GM13976 (cell line): Measurements from ENCODE around the gene ERC2.

Experiments
- DNase-seq: peaks from one replicate; pipeline ENCODE4 v3.0.0; 2012; ENCODE audit warnings: low spot score
- CTCF ChIP-seq: IDR thresholded peaks from 2 replicates; pipeline ENCODE4 v1.5.1; 2012; ENCODE audit warnings: borderline replicate concordance, mild to moderate bottlenecking; ENCODE audit not compliant: insufficient read depth; ENCODE audit errors: extremely low read depth, missing control alignments, control extremely low read depth
- in situ Hi-C: fragments of 300-500 bp; cut with MboI; formaldehyde crosslinking; loops from one replicate; pipeline ENCODE4 v1.12.0; 2022; ENCODE audit warnings: low sequenced_read_pairs, mixed read lengths, inconsistent platforms; ENCODE audit not compliant: unreplicated experiment

Gene ERC2

GRCh38 chr3:56048946-56049345, 419.3 kb downstream of the ERC2 start:
- no peak for DNase-seq
- TF ChIP-seq CTCF = no peak
- in situ Hi-C loops = no loop called here

- in situ Hi-C loops = no loop called here
Observed at GRCh38 chr3:56048331-56048730, 419.9 kb downstream of the ERC2 start.

GRCh38 chr3:56042326-56042951, 425.8 kb downstream of the ERC2 start:
- in situ Hi-C loops = no loop called here
- DNase-seq = no peak
- TF ChIP-seq CTCF = no peak

More at GRCh38 chr3:56048331-56048730, 419.9 kb downstream of the ERC2 start:
- TF ChIP-seq CTCF = no peak
- DNase-seq = no peak

- DNase-seq = no peak
- in situ Hi-C loops = no loop called here
- no peak for TF ChIP-seq CTCF
Observed at GRCh38 chr3:56025326-56025725, 442.9 kb downstream of the ERC2 start.

- DNase-seq = no peak
- in situ Hi-C loops = no loop called here
- TF ChIP-seq CTCF = no peak
Observed at GRCh38 chr3:56023546-56023945, 444.7 kb downstream of the ERC2 start.

GRCh38 chr3:56022619-56023018, 445.6 kb downstream of the ERC2 start:
- in situ Hi-C loops = no loop called here
- no peak for TF ChIP-seq CTCF

More at GRCh38 chr3:56022619-56023018, 445.6 kb downstream of the ERC2 start:
- DNase-seq = no peak
